Activated T-helper 1 cell treated with Interleukin-2 at 50 U/mL for 16 hours (primary cell): ENCODE data around the gene ZMYND15.
"Not testable (repeated sequence)": the region's sequence is repeated elsewhere in the genome, so short reads cannot be mapped to it uniquely, and the experiment has no call there.

Experiments
- DNase-seq: peaks from one replicate; pipeline ENCODE4 v3.0.0-alpha.2; 2020; ENCODE audit warnings: low read depth

ZMYND15 gene

DNA sequence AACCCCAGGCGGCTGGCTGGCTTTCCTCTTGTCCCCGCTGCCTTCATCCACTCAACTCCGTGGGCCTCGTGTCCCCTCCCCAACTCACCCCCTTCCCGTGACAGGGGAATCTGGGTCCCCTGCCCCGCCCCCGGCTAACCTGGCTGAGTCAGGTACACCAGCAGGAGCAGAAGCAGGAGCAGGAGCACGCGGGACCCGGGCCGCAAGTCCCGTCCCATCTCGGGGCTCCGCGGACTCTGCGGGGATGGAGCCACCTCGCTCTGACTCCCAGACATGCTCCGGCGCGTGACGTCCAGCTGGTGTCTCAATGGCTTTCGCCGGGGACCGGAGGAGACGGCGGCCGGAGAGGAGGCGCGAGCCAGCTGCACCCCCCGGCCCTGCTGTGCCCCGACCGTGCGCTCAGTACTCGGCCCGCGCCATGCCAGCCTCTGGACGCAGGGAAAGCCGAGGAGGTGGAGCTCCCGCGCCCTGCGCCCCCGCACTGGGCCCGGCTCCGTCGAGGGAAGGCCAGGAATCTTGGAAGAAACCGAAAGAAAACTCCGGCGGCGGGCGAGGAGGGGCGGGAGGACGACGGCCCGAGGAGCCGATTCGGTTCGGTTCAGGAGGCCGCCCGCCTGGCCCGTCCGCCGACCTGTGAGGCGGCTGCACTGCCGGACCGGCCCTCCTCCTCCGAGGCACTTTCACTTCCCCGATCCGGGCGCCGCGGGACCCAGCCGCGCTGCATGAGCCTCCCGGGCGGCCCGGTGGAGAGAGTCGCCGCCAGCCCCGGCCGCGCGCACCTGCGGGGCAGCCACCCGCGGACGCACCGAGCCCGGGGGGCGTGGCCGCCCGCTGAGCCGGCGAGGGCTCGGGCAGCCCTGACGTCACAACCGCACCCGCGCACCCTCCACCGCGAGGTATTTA is at the start of gene ZMYND15, which contains the start of gene CXCL16:
TSS of gene ZMYND15 (plus strand) at position 712 of the 903 bp plus-strand sequence. CDS start 716 bp downstream, outside the sequence.
TSS of gene CXCL16 (minus strand) at position 807 of the 903 bp plus-strand sequence. CDS start at position 218, 589 bp downstream.
- peak; percentile 42 for DNase-seq

DNA sequence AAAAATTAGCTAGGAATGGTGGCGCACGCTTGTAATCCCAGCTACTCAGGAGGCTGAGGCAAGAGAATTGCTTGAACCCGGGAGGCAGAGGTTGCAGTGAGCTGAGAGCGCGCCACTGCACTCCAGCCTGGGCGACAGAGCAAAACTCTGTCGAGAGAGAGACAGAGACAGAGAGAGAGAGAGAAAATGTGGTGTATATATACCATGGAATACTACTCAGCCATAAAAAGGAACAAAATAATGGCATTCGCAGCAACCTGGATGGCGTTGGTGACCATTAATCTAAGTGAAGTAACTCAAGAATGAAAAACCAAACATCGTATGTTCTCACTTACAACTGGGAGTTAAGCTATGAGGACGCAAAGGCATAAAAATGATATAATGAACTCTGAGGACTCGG is 49.8 kb upstream of the ZMYND15 start:
- not testable (repeated sequence) for DNase-seq

GRCh38 chr17:4690745-4691144 is 48.9 kb upstream of the ZMYND15 start:
- DNase-seq: no peak

GRCh38 chr17:4691686-4692085 is 47.9 kb upstream of the ZMYND15 start:
- DNase-seq: no peak

DNA sequence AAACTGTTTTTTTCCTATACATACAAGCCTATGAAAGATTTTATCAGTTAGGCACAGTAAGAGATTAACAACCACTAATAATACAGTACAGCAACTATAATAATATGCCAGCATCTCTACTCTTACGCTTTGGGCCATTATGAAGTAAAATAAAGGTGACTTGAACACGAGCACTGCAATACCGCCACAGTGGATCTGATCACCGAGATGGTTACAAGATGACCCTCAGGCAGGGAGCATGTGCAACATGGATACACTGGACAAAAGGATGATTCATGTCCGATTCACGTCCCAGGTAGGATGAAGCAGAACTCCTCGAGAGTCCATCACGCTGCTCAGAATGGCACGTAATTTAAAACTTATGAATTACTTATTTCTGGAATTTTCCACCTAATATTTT is 46.2 kb upstream of the ZMYND15 start:
- DNase-seq: no peak

DNA sequence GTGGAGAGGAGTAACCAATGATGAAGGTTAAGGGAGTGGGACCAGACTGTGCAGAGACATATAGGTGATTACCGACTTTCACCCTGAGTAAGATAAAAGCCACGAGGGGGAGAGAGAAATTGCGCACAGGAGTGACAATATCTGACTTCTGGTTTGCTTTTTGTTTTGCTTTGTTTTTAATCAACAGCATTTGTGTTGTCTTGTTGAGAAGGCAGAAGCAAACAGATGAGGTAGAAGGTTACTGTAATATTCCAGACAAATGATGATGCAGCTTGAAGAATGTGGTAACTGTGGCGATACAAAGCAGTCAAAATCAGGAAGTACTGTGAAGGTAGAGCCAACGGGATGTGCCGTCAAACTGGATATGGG is 43.2 kb upstream of the ZMYND15 start:
- no peak for DNase-seq

DNA sequence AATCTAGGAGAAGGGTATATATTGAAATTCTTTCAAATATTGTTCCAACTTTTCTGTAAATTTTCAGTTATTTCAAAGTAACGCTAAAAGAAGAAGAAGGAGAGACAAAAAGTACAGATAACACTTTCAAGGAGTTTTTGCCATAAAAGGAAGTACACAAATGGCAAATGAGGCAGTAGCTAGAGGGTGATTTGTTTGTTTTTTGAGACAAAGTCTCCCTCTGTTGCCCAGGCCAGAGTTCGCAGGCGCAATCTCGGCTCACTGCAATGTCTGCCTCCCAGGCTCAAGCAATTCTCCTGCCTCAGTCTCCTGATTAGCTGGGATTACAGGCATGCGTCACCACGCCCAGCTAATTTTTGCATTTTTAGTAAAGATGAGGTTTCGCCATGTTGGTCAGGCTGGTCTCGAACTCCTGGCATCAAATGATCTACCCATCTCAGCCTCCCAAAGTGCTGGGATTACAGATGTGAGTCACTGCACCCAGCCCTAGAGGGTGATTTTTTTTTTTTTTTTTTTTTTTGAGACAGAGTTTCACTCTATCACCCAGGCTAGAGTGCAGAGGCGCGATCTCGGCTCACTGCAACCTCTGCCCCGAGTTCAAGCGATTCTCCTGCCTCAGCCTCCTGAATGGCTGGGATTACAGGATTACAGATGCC is 40.1 kb upstream of the ZMYND15 start:
- DNase-seq: not testable (repeated sequence)

- no peak for DNase-seq
Observed at GRCh38 chr17:4701116-4701515, 38.5 kb upstream of the ZMYND15 start.

DNA sequence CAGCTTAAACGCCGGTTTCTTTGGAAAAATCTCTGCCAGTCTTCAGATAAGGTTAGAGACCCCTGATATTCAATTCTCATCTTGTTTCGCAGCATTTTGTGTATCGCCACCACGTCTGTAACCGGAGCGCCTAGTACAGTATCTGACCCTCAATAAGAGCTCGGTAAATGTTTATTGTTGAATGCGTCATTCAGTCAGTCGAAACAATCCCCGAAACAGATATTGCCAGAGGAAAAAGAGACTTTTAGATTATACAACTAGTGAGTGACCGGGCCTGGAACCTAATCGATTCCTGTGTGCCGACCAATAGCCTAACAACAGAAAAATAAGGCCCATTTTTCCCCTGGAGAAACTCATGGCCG is 36.3 kb upstream of the ZMYND15 start:
- no peak for DNase-seq

- not testable (repeated sequence) for DNase-seq
Observed at GRCh38 chr17:4704574-4704907, 35.1 kb upstream of the ZMYND15 start.

DNA sequence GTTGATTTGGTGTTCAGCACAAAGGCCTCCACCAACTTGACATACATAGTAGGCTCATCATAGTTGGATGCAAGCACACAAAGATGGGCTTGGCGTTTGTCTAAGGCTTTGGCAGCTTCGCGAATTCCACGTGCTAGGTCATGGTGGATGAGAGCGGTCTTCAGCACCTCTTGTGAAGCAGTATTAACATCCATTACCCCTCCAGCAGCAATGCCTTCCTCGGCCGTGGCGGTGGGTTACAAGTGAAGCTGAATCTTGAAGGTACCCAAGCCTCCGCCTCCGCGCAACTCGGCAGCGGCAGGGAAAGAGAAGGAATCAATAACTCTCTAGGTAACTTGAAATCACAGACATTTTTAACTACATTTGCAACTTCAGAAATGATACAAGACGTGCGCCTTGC is 34.6 kb upstream of the ZMYND15 start:
- no peak for DNase-seq

GRCh38 chr17:4706121-4706520 is 33.5 kb upstream of the ZMYND15 start:
- no peak for DNase-seq

DNA sequence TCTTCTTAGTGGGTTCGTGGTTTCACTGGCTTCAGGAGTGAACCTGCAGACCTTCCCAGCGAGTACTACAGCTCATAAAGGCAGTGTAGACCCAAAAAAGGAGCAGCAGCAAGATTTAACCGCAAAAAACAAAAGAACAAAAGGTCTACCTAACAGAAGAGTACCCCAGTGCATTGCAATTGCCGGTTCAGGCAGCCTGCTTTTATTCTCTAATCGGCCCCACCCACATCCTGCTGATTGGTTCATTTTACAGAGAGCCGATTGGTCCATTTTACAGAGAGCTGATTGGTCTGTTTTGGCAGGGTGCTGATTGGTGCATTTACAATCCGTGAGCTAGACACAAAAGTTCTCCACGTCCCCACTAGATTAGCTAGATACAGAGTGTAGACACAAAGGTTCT is 31.2 kb upstream of the ZMYND15 start:
- DNase-seq: no peak

GRCh38 chr17:4709794-4710692 is 29.6 kb upstream of the ZMYND15 start, which contains the start of gene ARRB2:
ARRB2 (plus strand) TSS chr17:4710632; CDS start chr17:4710722, 90 bp downstream.
- DNase-seq: peak; percentile 99

DNA sequence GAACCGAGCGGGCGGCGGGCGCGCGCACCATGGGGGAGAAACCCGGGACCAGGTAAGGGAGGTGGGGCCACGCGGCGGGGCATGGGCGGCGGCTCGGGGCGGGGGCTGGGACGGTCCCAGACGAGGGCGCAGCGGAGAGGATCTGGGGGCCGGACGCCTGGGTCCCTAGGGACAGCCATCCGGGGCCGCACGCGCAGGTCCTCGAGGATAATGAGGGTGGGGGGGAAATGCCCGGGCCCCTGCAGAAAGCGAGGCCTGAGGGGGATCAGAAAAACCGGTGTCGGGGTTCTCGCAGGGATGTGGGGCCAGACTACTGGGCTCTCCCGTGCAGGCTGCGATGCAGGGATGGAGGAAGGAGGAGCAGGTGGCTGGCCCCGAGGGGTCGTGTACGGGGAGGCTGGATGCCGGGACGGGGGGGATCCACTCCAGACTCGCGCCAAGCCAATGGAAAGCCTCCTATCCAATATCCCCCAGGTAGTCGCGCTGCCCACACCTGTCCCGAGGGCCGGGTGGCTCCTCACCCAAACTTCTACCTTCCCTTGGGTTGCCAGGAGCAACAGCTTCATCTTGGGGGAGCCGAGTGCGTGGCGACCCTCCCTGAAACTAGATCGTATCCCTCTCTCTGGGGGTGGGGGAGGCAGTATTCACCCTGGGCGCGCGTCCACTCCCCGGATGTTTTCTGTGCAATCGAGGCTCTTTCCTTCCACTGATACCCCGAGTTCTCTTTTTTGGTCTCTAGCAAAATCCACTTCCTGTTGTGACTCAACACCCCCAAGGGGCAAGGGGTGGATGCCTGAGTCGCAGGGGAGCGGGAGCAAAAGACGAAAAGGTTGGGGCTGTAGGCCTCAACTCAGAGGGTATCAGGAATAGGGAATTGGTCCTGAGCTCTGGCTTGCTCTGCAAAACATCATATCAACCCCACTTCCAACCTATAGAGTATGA is 28.7 kb upstream of the ZMYND15 start:
- peak; percentile 38 for DNase-seq

GRCh38 chr17:4711661-4712181 is 27.9 kb upstream of the ZMYND15 start:
- DNase-seq: no peak

- DNase-seq: no peak
Observed at GRCh38 chr17:4712526-4712925, 27.1 kb upstream of the ZMYND15 start.

DNA sequence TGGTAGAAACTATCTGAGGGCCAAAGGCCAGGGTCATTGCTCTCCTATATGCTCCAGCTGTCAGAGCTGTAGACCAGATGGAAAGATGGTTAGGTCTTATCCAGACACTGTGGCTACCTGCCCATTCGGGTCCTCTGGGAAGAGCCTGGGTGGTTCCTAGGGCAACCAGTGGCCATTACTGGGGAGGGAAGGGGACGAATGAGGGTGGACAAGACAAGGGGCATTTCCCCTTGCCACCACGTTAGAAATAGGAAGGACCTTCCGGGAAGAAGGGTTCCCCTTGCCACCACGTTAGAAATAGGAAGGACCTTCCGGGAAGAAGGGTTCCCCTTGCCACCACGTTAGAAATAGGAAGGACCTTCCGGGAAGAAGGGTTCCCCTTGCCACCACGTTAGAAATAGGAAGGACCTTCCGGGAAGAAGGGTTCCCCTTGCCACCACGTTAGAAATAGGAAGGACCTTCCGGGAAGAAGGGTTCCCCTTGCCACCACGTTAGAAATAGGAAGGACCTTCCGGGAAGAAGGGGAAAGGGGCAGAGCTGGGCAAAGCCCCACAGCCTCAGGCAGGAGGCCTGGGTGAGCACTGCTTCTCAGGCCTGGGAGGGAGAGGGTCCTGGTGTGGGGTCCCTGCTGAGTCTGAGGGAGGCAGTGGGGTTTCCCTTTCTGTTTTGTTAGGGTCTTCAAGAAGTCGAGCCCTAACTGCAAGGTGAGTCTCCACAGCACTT is 25.1 kb upstream of the ZMYND15 start:
- DNase-seq: not testable (repeated sequence)

DNA sequence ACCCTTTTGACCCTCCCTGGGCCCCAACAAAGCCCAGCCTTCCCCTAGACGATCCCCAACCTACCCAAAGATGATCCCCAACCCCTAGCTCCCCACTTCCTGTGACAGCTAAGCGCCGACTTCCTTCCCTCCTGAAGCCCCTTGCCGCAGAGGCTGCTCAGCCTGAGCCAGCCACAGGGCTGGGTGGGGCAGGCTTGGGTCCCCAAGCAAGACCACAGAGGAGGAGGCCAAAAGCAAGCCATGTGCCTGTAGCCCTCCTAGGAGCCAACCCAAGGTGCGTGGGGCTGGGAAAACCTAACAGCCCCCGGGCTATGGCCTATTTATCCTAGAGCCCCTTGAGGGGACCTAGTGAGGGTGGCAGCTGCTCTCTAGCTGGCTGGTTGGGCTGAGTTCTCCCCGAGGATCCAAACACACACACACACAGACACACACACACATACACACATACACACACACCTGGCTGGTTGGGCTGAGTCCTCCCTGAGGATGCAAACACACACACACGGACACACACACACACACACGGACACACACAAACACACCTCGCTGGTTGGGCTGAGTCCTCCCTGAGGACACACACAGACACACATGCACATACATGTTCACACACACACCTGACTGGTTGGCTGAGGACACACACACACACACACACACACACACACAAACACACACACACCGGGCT is 24.4 kb upstream of the ZMYND15 start:
- peak; percentile 44 for DNase-seq

GRCh38 chr17:4716081-4716480 is 23.6 kb upstream of the ZMYND15 start:
- no peak for DNase-seq
